ENCODE measurements around the gene TSSC4.

The TSSC4 gene

DNA sequence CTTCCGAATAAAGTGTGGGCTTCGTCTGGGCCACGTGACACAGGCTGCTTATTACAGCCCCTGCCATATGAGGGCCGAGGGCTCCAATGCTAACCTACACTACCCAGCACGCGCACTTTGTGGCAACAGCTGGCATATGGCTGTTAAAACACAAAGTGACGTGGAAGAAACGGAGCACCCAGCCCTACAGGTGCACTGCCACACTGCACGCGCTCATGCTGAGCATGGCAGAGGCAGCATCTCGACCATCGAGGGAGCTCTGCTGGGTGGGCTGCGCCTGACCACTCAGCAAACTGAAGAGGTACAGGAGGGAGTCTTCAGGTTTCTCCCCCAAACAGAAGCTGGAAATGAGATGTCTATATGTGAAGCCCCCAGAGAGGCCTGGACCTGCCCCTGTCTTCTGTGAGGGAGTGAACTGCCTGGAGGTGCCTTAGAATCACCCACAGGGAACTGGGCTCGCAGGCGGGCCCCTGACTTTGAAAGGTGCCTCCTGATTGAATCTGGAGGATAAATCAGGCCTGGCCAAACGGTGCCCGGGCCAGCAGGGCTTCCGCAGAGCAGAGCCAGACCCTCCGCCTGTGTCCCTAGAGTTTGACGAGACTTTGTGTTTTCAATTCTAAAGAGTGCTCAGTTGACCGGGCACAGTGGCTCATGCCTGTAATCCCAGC lies 18.3 kb downstream of the TSSC4 start:
- no peak overlapping the region for H3K4me2 ChIP-seq (ENCODE audit: low read length)
- H3K9me2 ChIP-seq (replicated peaks; ENCODE audit: control insufficient read depth, low read length): no peaks in the 10 kb centered on the region
- no peak overlapping the region for H3K4me3 ChIP-seq (ENCODE audit: low read length)
- no peaks in the 10 kb centered on the region for H3K4me1 ChIP-seq (ENCODE audit: control insufficient read depth, low read length)
- H3K27me3 ChIP-seq (ENCODE audit: control insufficient read depth, low read length): no peaks in the 10 kb centered on the region
- no peaks in the 10 kb centered on the region for H4K20me1 ChIP-seq (ENCODE audit: control insufficient read depth, insufficient read depth, low read depth, low read length)
- no peaks in the 10 kb centered on the region for H3K36me3 ChIP-seq (ENCODE audit: control insufficient read depth, low read length)
- H3F3A ChIP-seq (ENCODE audit: control insufficient read depth, insufficient read depth): no peaks in the 10 kb centered on the region
- H3K79me2 ChIP-seq (ENCODE audit: control insufficient read depth, low read length): no peaks in the 10 kb centered on the region
- TF ChIP-seq, protein P1, sequence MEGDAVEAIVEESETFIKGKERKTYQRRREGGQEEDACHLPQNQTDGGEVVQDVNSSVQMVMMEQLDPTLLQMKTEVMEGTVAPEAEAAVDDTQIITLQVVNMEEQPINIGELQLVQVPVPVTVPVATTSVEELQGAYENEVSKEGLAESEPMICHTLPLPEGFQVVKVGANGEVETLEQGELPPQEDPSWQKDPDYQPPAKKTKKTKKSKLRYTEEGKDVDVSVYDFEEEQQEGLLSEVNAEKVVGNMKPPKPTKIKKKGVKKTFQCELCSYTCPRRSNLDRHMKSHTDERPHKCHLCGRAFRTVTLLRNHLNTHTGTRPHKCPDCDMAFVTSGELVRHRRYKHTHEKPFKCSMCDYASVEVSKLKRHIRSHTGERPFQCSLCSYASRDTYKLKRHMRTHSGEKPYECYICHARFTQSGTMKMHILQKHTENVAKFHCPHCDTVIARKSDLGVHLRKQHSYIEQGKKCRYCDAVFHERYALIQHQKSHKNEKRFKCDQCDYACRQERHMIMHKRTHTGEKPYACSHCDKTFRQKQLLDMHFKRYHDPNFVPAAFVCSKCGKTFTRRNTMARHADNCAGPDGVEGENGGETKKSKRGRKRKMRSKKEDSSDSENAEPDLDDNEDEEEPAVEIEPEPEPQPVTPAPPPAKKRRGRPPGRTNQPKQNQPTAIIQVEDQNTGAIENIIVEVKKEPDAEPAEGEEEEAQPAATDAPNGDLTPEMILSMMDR (IDR thresholded peaks at IDR 0.05; ENCODE audit: low read depth, low read length, poor library complexity, severe bottlenecking): no peak
- TF ChIP-seq EZH2phosphoT487 (IDR thresholded peaks at IDR 0.05; ENCODE audit: borderline replicate concordance, low read length): no peak
- H3K27ac ChIP-seq (ENCODE audit: low read depth, low read length): no peak overlapping the region
- H3K9me3 ChIP-seq (ENCODE audit: control insufficient read depth, insufficient read depth, low read length): no peaks in the 10 kb centered on the region

DNA sequence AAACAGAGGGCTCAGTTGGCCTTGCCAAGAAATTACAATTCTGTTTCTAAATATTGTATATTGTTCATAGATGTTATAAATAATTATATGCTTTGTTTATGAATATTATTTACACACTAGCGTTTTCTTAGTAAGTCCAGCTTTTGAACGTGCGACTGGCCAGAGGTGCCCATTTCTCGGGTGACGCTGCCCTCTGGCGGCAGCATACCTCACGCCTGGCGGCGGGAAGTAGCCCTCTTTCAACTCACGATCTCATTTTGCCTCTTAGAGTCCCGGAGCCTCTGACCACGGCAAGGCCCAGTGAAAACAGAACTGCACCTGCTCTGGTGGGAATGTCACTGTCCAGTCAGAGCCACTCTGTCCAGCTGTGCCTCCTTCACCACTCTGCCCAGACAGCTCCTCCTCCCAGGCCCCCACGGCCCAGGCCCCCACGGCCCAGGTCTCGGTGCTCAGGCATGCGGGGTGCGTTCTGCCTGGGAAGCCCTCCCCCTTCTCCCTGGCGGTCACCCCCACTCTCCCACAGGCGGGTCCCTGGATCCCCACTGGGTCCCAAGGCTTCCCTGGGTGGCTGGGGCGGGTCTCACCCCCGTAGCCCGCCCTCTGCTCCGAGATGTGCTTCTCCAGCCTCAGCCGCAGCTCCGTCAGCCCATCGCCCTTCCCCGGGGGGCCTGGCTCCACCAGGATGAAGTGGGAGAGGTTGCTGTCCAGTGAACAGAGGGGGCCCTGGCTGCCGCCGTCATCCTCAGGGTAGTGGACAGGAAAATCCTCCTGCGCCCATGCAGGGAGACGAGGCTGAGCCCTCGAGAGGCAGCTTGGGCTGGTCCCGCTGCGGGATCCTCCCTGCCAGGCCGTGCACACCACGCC lies 19.3 kb downstream of the TSSC4 start:
- Histone ChIP-seq H3K9me2 (replicated peaks; ENCODE audit: control insufficient read depth, low read length) (no peaks in the 10 kb centered on the region), H3K4me2 (ENCODE audit: low read length) (no peak overlapping the region), H3K9me3 (ENCODE audit: control insufficient read depth, insufficient read depth, low read length) (no peaks in the 10 kb centered on the region), H3K4me3 (ENCODE audit: low read length) (no peak overlapping the region), H4K20me1 (ENCODE audit: control insufficient read depth, insufficient read depth, low read depth, low read length) (no peaks in the 10 kb centered on the region), H3K4me1 (ENCODE audit: control insufficient read depth, low read length) (no peaks in the 10 kb centered on the region), H3K27me3 (ENCODE audit: control insufficient read depth, low read length) (no peaks in the 10 kb centered on the region), H3F3A (ENCODE audit: control insufficient read depth, insufficient read depth) (no peaks in the 10 kb centered on the region), H3K27ac (ENCODE audit: low read depth, low read length) (no peak overlapping the region), H3K36me3 (ENCODE audit: control insufficient read depth, low read length) (no peaks in the 10 kb centered on the region), H3K79me2 (ENCODE audit: control insufficient read depth, low read length) (no peaks in the 10 kb centered on the region)
- TF ChIP-seq, protein P1 (IDR thresholded peaks at IDR 0.05; ENCODE audit: low read depth, low read length, poor library complexity, severe bottlenecking): peak; percentile 69
- no peak for TF ChIP-seq EZH2phosphoT487 (IDR thresholded peaks at IDR 0.05; ENCODE audit: borderline replicate concordance, low read length)

DNA sequence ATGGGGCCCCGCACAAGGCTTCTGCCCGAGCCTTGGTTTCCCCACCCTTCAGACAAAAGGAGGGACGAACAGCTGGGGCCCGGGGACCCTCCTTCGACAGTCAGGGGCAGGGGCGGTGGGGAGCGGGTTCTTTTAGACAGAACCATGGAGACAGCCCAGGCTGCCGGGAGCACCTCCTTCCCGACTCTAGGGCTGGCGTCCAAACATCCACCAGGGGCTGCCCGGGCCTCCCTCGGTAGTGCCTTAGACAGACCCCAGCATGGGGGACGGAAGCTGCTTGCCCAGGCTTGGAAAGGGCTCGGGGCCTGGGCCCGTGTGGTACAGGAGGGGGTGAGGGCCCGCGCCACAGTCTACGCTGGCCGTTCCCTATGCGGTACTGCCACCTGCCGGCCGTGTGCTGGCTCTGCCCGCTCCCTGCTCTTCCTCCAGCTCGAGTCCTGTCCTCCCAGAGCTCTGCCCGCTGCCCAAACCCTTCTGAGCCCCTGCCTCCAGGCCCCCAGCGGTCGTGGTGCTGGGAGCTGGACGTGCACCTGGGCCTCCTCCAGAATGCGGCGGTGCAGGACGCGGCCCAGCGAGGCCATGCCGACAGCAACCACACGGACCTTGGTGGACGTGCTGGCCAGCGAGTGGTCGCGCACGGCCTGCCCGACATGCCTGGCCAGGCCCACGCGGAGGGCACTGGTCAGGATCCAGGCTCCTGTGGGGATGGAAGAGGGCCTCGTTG lies 20.1 kb downstream of the TSSC4 start:
- Histone ChIP-seq H3F3A (ENCODE audit: control insufficient read depth, insufficient read depth) (no peaks in the 10 kb centered on the region), H3K79me2 (ENCODE audit: control insufficient read depth, low read length) (no peaks in the 10 kb centered on the region), H3K4me3 (ENCODE audit: low read length) (no peak overlapping the region), H3K36me3 (ENCODE audit: control insufficient read depth, low read length) (no peaks in the 10 kb centered on the region), H3K9me2 (replicated peaks; ENCODE audit: control insufficient read depth, low read length) (no peaks in the 10 kb centered on the region), H3K27ac (ENCODE audit: low read depth, low read length) (no peak overlapping the region), H3K4me2 (ENCODE audit: low read length) (no peak overlapping the region), H3K27me3 (ENCODE audit: control insufficient read depth, low read length) (no peaks in the 10 kb centered on the region), H3K4me1 (ENCODE audit: control insufficient read depth, low read length) (no peaks in the 10 kb centered on the region), H3K9me3 (ENCODE audit: control insufficient read depth, insufficient read depth, low read length) (no peaks in the 10 kb centered on the region), H4K20me1 (ENCODE audit: control insufficient read depth, insufficient read depth, low read depth, low read length) (no peaks in the 10 kb centered on the region)
- no peak for TF ChIP-seq EZH2phosphoT487 (IDR thresholded peaks at IDR 0.05; ENCODE audit: borderline replicate concordance, low read length)
- TF ChIP-seq, protein P1 (IDR thresholded peaks at IDR 0.05; ENCODE audit: low read depth, low read length, poor library complexity, severe bottlenecking): peak; percentile 89

All from DOHH2 (cell line).